Measurements from ENCODE around the gene TPH1.
"Not testable (repeated sequence)": the region's sequence is repeated elsewhere in the genome, so short reads cannot be mapped to it uniquely, and the experiment has no call there.

Gene TPH1

DNA sequence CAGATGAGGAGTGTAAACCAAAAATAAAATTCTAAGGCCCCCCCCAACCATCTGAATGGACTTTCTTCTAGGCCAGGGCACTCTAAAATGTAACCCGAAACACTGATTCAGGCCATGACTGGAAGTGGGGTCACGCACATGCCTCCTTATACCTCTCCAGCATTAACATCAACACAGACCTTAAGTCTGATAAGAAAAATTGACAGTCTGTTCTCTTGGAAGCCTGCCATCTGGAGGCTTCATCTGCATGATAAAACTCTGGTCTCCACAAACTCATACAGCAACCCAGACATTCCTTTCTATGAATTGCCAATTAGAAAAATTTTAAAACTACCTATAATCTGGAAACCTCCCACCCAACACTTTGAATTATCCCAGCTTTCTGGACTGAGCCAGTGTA lies 29.3 kb downstream of the TPH1 start:
- no peak for DNase-seq

DNA sequence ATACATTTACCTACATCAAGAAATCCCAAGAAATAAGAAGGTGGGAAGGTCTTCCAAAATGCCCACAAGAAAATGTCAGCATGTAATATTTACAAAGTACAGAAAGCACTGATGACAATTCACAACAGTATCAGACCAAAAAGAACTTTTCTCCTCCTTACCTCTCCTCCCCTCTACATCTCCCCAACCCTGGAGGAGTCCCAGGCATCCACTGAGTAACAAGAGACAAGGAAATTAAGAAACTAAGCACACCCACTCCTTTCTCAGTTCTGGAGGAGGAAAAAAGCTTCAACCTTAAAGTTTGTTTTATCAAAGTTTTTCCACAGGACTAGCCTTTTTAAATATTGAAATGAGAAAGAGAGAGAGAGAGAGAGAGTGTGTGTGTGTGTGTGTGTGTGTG lies 31.2 kb downstream of the TPH1 start:
- DNase-seq, result no peak

DNA sequence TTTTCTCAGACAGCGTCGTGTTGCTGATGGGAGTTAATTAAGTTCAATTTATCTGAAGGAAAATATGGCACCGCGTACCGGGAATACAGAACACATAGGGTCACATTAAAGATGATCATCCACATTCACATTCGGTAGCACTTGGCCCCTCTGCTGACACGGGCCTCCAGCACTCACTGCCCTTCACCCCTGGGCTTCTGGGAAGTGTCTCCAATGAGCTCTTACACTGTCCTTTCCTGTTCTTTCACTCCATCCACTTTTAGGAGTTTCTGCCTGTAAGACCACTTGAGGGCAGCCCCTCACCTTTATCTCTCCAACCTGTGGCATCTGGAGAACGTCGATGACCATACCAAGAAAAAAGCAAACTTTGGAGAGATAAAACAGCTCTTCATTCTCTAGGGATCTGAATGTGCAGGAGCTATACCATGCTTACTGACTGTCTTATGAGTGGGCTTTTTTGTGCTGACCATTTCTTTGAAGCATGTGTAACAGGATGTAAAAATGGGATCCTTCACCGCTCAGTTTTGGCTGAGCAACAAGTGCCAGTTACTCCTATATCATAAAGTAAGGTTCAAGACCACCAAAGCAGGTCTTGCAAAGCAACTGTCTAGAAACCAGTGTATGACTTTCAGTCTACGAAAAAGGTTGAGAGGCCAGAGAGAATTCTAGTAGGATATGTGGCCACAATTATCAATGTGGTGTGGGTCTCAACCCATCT lies 32.1 kb downstream of the TPH1 start:
- peak; percentile 61 for DNase-seq

DNA sequence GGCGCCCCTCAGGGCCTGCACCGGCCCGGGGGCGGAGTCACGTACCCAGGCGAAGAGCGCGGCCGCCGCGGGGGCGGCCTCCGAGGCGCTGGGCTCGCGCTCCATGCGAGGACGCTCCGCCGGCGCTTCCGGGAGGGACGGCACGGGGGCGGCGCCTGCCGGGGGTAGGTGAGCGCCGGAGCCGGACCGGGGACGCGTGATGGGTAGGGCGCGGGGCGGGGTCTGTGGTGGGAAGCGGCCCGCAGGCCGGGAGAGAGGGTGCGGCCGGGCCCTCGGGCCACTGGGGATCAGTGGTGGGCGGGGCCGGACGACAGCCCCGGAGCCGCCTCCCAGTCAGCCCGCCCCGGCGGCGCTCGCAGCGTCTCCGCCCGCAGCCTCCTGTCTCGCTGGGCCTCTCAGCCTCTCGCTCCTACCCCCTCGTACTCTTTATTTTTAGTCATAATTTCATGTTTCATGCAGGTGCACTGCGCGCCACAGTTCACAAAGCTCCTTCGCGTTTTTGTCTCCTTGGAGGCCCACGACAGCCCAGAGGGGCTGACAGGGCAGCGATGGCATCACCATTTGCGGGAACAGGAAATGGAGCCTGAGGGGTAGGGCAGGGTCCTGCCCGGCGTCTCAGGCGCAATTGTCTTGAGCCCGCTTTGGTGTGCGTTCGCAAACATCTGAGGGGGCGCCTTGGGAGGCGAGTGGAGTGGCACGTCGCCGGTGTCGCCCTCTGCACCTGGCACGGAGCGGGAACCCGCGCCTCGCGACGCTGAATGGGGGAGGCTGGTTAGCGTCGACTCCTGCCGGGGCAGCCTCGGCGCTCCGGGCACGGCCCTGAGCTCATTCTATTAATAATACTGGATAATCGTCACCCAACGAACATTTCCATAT lies 32.9 kb downstream of the TPH1 start, which contains the start of gene SERGEF:
TSS of gene SERGEF (minus strand) at position 142 of the 876 bp plus-strand sequence. CDS start at position 105, 37 bp downstream.
- DNase-seq, result peak; percentile 95

DNA sequence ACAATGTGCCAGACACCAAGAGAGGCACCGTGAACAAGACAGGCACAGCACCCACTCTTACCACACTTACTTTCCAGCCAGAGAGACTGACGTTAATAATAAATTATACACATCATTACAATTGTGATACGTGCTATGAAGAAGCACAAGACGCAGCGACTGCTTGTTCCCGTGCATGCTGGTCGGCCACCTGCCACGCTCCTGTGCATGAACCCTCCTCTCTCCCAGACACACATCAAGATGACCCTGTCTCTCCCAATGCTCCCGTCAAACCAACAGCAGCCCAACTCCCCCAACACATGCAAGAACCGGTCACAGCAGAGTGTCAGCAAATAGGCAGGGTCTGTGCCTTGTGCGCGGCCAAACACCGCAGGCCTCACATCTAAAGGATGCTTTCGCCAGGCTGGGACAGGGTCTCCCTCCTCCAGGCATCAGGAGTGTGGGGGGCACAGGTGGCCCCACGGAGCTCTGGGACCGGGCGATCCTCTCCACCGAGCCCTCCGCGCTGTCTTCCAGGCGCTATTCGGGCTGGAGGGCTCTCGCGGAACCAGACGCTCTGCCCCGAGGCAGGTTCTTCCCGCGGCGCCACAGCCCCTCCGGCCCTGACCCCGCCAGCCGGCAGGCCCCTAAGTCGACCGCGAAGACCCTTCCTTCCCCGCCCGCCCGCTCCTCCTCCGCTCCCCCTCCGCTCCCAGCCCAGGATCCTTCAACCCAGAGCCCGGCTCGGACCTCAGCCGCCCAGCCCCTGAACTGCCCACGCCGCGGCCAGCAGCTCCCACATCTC lies 33.8 kb downstream of the TPH1 start:
- DNase-seq, result peak; percentile 73

DNA sequence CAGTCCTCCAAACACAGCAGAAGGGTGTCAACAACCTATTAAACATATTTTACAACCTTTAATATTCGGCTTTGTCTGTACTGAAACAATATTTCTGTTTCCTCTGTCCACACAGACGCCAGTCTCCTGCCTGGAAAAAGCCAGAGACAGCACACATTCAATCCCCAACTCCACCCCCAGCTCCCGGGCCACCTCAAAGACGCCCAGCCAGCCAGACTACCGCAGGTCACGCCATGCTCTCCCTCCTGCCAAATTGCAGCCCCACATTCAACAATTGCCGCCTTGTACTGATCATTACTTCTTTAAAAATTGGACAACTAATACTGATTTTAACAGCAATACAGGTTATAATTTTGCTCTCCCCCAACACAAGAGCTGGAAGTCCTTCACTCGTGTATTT lies 34.4 kb downstream of the TPH1 start:
- no peak for DNase-seq

DNA sequence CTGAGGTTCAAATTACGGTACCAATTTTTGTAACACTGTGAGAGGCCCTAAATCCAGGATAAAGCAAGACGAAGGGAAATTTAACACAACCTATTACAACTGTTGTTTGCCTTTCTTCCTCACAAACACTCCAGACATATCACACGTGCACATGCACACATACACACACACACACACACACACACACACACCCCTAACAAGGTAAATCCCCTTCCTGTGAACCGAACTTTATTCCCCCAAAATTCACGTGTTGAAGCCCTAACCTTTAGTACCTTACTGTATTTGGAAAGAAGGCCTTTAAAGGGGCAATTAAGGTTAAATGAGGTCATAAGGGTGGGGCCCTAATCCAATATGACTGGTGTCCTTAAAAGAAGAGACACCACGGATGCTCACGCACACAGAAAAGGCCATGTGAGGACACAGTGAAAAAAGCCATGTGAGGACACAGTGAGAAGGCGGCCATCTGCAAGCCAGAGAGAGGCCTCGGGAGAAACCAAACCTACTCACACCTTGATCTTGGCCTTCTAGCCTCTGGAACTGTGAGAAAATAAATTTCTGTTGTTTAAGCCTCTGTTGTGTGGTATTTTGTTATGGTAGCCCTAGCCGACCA lies 35.0 kb downstream of the TPH1 start:
- DNase-seq, result no peak

DNA sequence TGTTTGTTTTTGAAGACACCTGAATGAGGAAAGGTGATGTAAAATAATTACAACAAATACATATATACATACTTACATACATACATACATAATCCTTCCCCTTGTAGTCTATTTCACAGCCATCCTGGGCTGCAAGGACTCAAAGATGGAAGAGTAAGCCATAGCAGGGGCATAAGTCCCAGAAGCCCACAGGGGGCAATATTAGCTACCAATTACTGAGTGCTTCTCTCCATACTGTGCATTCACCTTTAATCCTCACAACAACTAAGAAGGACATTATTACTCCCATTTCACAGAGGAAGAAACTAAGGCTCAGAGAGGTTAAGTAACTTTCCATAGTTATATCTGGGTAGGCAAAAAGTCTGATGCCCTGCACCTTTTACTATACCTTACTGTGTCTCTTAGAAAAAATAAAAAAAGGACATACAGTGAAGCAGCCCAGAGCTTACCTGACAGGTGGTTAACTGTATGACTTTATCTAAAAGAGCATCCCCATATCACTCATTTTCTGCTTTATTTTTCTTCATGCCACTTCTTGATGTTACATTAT lies 35.9 kb downstream of the TPH1 start:
- no peak for DNase-seq

DNA sequence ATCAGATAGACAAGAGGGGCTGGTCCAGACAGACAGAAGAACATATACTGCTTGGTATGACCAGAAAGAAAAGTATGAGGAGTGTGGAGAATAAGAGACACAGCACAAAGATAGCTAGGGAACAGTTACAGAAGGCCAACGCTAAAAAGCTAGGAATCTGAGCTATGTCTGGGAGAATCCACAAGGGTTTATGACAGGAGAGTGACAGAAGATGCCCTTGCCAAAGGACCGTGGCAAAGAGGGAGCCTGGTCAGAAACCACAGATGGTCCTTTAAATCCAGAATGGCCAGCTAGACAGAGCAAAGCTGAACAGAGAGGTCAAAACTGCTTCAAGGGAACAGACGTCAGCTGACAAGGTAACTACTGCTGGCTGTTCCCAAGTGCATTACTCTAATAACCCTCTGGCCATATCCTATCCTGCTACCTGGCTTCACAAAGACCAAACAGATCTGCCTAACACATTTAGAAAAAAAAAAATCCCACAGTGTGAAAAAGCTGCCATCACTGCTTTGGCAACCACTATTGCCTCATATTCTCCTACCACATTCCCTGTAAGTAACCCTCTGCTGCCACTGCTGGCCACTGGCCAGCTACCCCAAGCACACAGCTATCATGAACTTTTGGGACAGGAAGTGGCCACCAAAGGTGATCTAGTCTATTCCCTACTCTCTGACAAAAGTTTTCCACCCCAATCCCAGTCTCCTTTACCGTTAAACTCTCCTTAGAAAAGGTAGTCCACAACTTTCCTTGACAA lies 40.5 kb downstream of the TPH1 start:
- no peak for DNase-seq

DNA sequence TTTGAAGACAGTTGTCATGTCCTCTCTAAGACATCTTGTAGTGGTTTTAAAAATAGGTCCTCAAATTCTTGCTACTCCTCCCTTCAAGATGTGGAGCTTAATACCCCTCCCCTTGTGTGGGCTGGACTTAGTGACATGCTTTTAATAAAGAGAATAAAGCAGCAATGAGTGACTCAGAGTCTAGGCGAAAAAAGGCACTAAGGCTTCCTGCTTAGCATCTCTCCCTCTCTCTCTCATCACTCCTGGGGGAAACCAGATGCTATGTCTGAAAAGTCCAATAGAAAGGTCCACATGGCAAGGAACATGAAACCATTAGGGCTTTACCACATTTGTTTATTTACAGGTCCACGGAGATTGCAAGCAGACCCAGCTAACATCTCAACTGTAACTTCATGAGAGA lies 44.9 kb downstream of the TPH1 start:
- no peak for DNase-seq

DNA sequence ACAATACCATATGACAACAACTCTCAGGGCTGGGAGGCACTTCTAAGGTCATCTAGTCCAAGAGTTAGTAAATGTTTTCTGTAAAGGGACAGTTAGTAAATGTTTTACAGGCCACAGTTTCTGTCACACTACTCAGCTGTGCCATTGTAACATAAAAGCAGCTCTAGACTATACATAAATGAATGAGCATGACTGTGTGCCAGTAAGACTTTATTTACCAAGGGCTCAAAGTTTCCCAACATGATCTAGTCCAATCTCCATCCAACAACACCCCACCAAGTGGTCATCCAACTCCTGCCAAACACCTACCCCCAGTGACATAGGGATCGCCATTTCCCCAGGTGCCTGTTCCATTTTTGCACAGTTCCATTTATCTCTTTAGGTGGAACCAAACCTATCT lies 45.3 kb downstream of the TPH1 start:
- DNase-seq, result no peak

DNA sequence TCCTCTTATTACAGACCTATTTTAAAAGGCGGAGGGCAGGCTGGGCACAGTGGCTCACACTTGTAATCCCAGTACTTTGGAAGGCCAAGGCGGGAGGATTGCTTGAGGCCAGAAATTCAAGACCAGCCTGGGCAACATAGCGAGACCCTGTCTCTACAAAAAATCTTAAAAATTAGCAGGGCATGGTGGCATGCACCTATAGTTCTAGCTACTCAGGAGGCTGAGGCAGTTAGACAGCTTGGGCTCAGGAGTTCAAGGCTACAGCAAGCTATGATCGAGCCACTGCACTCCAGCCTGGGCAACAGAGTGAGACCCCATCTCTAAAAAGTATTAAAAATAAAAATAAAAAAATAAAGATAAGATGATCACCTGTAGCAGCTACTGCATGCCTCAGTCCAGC lies 45.9 kb downstream of the TPH1 start:
- DNase-seq, result not testable (repeated sequence)
